Measurements from ENCODE around the gene SURF4.

The SURF4 gene

DNA sequence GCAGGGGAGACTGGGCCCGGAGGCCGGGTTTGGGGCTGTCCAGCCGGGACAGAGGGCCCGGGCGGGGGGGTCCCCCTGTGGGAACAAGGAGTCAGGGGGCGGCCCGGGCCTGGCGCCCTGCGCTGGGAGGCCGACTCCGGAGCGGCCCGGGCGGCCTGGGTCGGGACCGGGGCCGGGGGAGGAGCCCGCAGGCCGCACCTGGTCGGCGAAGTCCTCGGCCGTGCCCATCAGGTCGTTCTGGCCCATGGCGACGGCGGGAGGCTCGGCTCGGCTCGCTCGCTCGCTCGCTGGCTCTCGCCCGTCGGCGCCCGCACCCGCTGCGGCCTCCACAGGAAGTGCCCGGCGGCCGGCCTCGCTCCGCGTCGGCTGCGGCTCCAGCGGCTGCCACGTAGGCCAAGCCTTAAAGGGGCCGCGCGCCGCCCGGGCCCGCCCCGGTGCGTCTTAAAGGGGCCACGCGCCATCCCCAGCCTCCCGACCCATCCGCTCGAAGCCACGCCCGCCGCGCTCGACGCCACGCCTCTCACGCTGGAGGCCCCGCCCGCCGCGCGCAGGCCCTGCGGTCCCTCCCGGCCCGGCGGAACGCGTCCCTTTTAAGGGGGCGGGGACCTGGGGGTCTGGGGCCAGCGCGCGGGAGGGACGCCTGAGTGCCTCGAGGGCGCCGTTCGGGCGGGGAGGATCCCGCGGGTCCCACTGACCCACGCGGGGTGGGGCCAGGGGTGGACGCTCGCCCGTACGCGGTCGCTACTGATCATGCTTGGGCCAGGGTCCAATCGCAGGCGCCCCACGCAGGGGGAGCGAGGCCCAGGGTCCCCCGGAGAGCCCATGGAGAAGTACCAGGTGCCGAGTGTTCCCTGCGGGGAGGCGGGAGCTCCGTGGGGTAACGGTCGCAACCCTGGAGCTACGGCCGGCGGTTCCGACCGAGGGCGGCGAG, at the start of gene SURF4, which contains the start of gene STKLD1:
Gene SURF4, minus strand, starts transcription at position 337 of the 931 bp plus-strand sequence. Its CDS starts 91 bp downstream, at position 246.
Gene STKLD1, plus strand, starts transcription at position 643 of the 931 bp plus-strand sequence. Its CDS starts 108 bp downstream, at position 751.
- peak; percentile 80 for DNase-seq (ENCODE audit: low read depth, low spot score)

- no peak for DNase-seq (ENCODE audit: low read depth, low spot score)
These were observed 49.3 kb upstream of the SURF4 start for GRCh38 chr9:133425049-133425632.

DNA sequence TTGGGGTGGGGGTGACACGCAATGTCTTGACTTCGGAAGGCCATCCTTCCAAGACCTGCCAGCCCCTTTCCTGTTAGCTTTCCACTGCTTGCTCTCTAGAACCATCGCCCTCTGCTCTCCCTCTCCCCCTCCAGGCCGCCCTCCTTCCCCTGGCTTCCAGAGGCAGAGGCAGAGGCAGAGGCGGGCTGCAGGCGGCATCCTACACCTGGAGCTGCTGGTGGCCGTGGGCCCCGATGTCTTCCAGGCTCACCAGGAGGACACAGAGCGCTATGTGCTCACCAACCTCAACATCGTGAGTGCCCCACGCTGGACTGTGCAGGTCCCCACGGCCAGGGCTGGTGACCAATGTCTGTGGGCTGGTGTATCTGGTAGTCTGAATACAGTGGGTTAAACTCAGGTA, 48.3 kb upstream of the SURF4 start:
- DNase-seq (ENCODE audit: low read depth, low spot score), result no peak

DNA sequence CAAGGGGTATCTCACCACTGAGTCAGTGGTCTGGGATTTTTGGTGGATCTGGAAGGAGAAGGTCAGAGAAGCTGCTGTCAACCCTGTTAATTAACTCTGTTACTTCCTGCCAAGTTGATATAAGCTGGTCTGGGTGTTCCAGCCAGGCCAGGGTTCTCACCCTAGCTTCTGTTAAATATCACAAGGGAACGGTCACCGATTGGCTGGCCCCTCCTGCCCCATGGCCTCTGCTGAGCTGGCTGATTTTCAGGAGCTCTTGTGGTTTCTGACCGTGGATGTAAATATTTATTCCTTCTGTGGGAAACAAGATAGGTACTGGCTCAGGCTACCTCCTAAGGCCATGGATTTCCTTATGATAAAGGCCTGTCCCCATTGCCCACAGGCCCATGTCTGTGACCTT, 47.4 kb upstream of the SURF4 start:
- DNase-seq (ENCODE audit: low read depth, low spot score), result no peak

GRCh38 chr9:133421615-133422542, 46.0 kb upstream of the SURF4 start, which contains the start of gene ADAMTS13:
ADAMTS13 (plus strand) TSS chr9:133422367; CDS start chr9:133422444, 77 bp downstream.
- DNase-seq (ENCODE audit: low read depth, low spot score), result no peak

- no peak for DNase-seq (ENCODE audit: low read depth, low spot score)
These were observed 44.5 kb upstream of the SURF4 start for GRCh38 chr9:133420392-133420827.

GRCh38 chr9:133419005-133419404, 43.1 kb upstream of the SURF4 start:
- DNase-seq (ENCODE audit: low read depth, low spot score), result no peak

GRCh38 chr9:133417541-133418461, 41.9 kb upstream of the SURF4 start, which contains the start of gene REXO4:
REXO4 (minus strand) TSS chr9:133418010; CDS start chr9:133417844, 166 bp downstream.
- DNase-seq (ENCODE audit: low read depth, low spot score), result peak; percentile 72

DNA sequence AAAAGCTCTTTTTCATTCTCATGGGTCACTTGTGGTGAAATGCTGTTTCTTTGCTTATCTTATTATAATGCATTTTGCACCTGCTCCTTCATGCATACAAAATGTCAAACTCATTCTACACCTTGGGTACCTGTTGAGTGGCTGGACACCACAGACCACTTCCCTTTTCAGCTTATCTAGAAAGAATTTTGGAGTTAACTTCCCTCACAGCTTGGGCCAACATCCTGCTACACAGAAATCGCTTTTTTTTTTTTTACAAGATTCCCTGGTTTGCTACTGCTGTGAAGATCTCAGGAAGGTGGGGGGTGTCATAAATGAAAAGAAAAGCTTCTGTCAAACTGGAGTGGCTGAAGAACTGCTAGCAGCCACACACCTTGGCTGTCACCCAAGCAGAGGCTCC, 39.3 kb upstream of the SURF4 start:
- no peak for DNase-seq (ENCODE audit: low read depth, low spot score)

GRCh38 chr9:133408042-133408441, 32.2 kb upstream of the SURF4 start:
- no peak for DNase-seq (ENCODE audit: low read depth, low spot score)

DNA sequence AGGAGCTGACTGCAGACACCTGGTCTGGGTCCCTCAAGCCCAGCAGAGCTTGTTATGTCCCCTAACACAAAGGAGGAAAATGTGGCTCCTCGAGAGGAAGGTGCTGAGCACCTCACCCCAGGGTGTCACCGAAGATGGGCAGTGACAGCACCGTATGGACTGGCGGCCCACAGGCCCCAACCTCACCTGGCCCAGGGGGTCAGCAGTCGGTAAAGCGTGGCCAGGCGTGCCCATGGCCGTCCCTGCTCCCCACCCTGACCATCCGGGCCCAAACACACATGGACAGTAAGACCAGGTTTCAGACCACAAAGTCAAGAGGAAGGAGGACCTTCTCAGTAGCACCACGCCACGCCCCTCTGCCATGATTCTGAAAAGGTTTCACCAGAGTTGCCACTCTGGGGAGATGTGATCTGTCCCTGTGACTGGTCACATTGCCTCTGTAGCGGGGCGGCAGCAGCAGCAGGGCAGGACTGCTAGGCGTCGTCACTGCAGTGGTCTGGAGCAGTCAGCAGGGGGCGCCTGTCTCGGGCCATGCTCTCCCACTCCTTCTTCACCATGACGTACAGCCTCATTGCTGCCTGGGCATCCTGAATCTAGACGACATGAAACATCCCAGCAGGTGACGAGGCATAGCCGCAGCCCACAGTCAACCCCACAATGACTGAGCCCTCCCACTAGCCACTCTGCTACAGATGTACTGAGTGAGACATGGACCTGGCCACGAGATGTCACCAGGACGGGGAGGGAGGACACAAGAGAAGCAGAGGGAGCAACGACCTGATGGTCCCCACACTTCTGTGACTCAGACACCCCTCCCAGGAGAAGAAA, 30.8 kb upstream of the SURF4 start:
- peak; percentile 29 for DNase-seq (ENCODE audit: low read depth, low spot score)

DNA sequence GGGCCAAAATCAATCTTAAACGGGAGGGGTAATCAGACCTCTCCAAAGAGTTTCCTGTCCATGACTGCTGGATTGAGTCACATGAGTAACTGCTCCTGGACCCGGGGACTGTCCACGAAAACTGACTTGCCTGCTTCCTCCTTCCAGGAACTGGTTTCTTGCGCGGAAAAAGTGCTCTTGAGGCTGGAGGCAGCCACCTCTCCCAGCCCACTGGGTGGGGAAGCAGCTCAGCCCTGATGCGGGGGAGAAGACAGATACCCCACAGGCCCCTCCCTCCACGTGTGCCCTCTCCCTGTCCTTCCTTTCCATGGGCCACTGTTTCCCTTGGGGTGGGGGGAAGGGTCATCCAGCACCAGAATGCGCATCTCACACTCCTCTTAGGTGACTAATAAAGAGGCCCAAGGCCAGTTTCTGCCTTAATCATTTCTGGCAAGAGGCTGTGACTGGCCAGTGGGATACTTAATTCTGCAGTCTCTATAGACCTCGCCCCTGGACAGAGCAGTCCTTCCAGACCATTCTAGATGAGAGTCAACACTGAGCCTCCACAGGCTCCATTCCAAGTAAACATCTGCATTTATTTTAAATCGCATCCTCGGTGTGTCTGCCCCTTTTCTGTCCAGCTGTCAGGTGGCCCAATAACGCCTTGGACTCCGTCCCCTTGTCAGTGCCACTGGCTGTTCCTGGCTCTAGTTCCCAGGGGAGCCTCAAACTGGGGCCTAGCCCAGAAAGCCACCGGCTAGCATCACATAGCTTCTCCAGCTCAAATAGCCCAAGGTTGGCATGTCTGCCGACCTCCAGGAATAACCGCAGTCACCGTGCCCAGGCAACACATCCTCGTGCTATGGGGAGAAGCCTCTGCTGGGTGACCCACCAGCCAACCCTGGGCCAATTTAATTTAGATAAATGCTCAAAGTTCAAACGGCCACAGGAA, 29.9 kb upstream of the SURF4 start:
- no peak for DNase-seq (ENCODE audit: low read depth, low spot score)

DNA sequence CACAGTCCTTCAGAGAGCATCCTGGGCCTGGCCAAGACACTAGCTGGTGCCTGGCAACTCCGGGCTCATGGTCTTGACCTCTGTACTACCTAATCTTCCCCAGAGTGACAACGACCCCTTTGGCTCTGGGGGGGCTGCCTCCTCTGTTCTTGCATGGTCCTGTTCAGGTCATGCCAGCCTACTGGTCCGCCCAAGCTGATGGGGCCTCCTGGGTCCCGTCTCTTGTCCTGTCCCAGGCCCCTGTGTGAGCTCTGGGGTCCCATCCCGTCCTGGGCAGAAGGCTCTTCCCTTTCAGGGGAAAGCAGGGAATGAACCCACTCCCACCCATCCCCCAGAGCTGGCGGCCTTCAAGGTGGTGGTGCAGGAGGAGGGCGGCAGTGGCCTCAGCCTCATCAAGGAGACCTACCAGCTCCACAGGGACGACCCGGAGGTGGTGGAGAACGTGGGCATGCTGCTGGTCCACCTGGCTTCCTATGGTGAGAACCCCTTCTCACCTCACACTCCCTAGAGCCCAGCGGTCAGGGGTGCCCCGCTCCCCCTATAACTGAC, 28.7 kb upstream of the SURF4 start:
- DNase-seq (ENCODE audit: low read depth, low spot score), result no peak

DNA sequence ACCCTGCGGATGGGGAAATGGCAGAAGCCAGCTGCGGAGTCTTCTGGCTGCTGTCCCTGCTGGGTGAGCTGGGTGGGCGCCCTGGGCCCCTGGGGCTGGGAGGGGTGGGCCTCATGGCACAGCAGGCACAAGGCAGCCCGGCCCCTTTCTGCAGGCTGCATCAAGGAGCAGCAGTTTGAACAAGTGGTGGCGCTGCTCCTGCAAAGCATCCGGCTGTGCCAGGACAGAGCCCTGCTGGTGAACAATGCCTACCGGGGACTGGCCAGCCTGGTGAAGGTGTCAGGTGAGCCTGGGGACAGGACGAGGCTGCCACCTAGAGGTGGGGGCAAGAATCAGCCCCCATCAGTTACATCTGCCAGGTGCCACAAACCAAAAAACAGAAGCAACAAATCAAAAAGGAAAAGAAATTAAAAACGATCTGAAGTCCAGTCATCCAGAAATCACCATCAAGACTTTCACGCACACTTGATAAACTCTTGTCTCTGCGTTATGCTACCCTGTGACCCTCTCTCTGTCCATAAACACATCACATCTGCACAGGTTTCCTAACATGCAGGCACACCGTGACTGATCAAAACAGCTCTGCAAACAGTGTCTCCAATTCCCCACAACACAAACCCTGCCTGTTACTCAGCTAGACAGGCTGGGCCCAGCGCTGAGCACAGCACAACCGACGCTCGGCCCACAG, 28.1 kb upstream of the SURF4 start:
- no peak for DNase-seq (ENCODE audit: low read depth, low spot score)

DNA sequence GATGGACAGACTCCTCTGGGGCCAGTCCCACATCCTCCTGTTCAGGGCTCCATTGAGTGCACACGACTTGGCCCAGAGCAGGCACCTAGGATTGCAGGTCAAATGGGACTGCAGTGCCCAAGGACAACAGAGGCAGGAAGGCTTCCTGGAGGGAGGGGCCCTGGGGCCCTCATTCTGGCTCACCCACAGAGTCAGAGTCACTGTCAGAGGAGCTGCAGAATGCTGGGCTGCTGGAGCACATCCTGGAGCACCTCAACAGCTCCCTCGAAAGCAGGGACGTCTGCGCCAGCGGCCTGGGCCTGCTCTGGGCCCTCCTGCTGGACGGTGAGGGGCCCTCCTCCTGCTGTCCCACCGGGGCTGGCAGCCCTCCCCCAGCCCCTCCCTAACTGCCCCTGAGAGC, 26.8 kb upstream of the SURF4 start:
- no peak for DNase-seq (ENCODE audit: low read depth, low spot score)

DNA sequence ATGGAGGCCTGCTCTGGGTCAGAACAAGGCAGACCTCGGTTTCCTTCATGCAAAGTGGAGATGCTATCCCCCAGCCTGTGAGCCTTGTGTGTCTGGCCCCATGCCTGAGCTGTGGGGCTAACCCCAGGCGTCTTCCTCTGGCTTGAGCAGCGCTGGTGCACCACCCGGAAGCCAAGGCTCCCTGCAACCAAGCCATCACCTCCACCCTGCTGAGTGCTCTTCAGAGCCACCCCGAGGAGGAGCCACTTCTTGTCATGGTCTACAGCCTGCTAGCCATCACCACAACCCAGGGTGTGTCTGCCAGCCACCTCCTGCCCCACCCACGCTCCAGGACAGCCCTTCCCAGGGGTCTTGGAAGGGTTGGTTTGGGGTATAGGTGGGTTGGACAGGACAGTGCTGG, 25.7 kb upstream of the SURF4 start:
- no peak for DNase-seq (ENCODE audit: low read depth, low spot score)

DNA sequence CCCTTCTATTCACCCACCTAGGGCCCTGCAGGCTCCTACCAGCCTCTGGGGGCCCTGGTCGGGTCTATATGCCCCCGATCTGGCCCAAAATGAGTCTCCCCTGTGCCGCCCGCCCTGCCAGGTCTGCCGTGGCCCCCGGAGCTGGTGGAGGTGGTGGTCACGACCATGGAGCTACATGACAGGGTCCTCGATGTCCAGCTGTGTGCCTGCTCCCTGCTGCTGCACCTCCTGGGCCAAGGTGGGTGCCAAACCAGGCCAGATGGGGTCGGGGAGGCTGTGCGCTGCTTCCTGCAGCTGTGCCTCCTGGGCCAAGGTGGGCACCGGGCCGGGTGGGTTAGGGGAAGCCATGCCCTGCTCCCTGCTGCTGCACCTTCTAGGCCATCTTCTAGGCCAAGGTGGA, 24.4 kb upstream of the SURF4 start:
- no peak for DNase-seq (ENCODE audit: low read depth, low spot score)

DNA sequence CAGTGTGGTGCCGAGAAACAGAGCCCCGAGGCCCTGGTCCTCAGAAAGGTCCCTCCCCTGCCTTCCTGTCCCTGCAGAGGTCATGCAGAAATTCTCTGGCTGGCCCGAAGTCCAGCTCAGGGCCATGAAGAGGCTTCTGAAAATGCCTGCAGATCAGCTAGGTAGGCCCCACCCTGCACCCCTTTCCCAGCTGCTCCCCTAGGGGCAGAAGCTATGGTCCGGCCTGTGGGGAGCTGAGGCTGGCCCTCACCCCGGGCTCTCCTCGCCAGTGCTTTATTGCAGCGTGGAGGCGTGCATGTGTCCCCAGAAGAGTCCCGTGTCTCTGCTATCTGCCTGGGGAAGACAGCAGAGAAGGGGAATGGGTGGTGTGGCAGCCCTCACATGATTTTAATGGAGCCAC, 22.0 kb upstream of the SURF4 start:
- DNase-seq (ENCODE audit: low read depth, low spot score), result no peak
